ENCODE results near the gene USP17L17. TPM values are rescaled to one million over a fixed set of nuclear protein-coding genes. Genes with fewer than 3 reads are reported as not detected.
"Not testable (repeated sequence)": the region's sequence is repeated elsewhere in the genome, so short reads cannot be mapped to it uniquely, and the experiment has no call there.

USP17L17 gene
- polyA plus RNA-seq (2012; ENCODE audit: insufficient read length, low read depth), result not detected

- TF ChIP-seq FOXP2 (optimal IDR thresholded peaks at IDR 0.05; ENCODE audit: borderline replicate concordance, extremely low read depth, extremely low read length, insufficient read depth); SIN3A (IDR thresholded peaks at IDR 0.05; ENCODE audit: borderline replicate concordance, insufficient read depth, low read length); POLR2AphosphoS5 (IDR thresholded peaks at IDR 0.05; ENCODE audit: low read depth, low read length): not testable (repeated sequence)
Observed at GRCh38 chr4:9243579-9243978, at the start of gene USP17L17. TSS of gene USP17L17 (plus strand) at chr4:9243879. CDS start at chr4:9243879, 0 bp downstream.

GRCh38 chr4:9210357-9210756 lies 33.3 kb upstream of the USP17L17 start, which contains the start of gene USP17L10:
TSS of gene USP17L10 (plus strand) at chr4:9210657. CDS start at chr4:9210657, 0 bp downstream.
- not testable (repeated sequence) for TF ChIP-seq REST (IDR thresholded peaks at IDR 0.05; ENCODE audit: insufficient read depth in 1 of 2, low read depth in 2 of 2, low read length in 2 of 2); SIN3A (IDR thresholded peaks at IDR 0.05; ENCODE audit: borderline replicate concordance, insufficient read depth, low read length); FOXP2 (optimal IDR thresholded peaks at IDR 0.05; ENCODE audit: borderline replicate concordance, extremely low read depth, extremely low read length, insufficient read depth)

GRCh38 chr4:9215105-9215504 lies 28.6 kb upstream of the USP17L17 start, which contains the start of gene USP17L11:
TSS of gene USP17L11 (plus strand) at chr4:9215405. CDS start at chr4:9215405, 0 bp downstream.
- not testable (repeated sequence) for TF ChIP-seq FOXP2 (optimal IDR thresholded peaks at IDR 0.05; ENCODE audit: borderline replicate concordance, extremely low read depth, extremely low read length, insufficient read depth); SIN3A (IDR thresholded peaks at IDR 0.05; ENCODE audit: borderline replicate concordance, insufficient read depth, low read length); REST (IDR thresholded peaks at IDR 0.05; ENCODE audit: insufficient read depth in 1 of 2, low read depth in 2 of 2, low read length in 2 of 2)

GRCh38 chr4:9219852-9220251 lies 23.8 kb upstream of the USP17L17 start, which contains the start of gene USP17L12:
TSS of gene USP17L12 (plus strand) at chr4:9220152. CDS start at chr4:9220152, 0 bp downstream.
- TF ChIP-seq REST (IDR thresholded peaks at IDR 0.05; ENCODE audit: insufficient read depth in 1 of 2, low read depth in 2 of 2, low read length in 2 of 2); TAF1 (IDR thresholded peaks at IDR 0.05; ENCODE audit: borderline replicate concordance, insufficient read depth, low read length); POLR2AphosphoS5 (IDR thresholded peaks at IDR 0.05; ENCODE audit: low read depth, low read length): not testable (repeated sequence)

- TF ChIP-seq FOXP2 (optimal IDR thresholded peaks at IDR 0.05; ENCODE audit: borderline replicate concordance, extremely low read depth, extremely low read length, insufficient read depth); TAF1 (IDR thresholded peaks at IDR 0.05; ENCODE audit: borderline replicate concordance, insufficient read depth, low read length); REST (IDR thresholded peaks at IDR 0.05; ENCODE audit: insufficient read depth in 1 of 2, low read depth in 2 of 2, low read length in 2 of 2): not testable (repeated sequence)
Observed at GRCh38 chr4:9224596-9224995, 19.1 kb upstream of the USP17L17 start, which contains the start of gene USP17L13. TSS of gene USP17L13 (plus strand) at chr4:9224896. CDS start at chr4:9224896, 0 bp downstream.

Measured in PFSK-1 (cell line).